Measurements from ENCODE around the gene CNDP2.

GRCh38 chr18:74454279-74454751 is 41.8 kb upstream of the CNDP2 start:
- TF ChIP-seq CTCF (conservative IDR thresholded peaks at IDR 0.05), result no peak
- no peak for TF ChIP-seq ZFX (IDR thresholded peaks at IDR 0.05)

All from C4-2B (cell line).